B cell (primary cell): ENCODE measurements around the gene SLC2A9. TPM values are rescaled to one million over a fixed set of nuclear protein-coding genes. Genes with fewer than 3 reads are reported as not detected.

Source experiments
- ATAC-seq: fragments of 200-7000 bp; cut with Tn5 transposase; one replicate; pipeline ENCODE4 v1.10.0; 2021; ENCODE audit warnings: low read depth, mild to moderate bottlenecking, moderate number of reproducible peaks, moderate library complexity
- CTCF ChIA-PET: fragments of 350-600 bp; sonication (Branson Sonifier 250); formaldehyde crosslinking; loops from one replicate; lab custom pipeline; 2021; ENCODE audit warnings: antibody characterized with exemption, inconsistent platforms; lab: Charles Lee
- POLR2A ChIA-PET: fragments of 350-600 bp; sonication (Branson Sonifier 250); formaldehyde crosslinking; loops from one replicate; lab custom pipeline; 2021; ENCODE audit warnings: antibody characterized with exemption; lab: Charles Lee
- DNase-seq: peaks from one replicate; pipeline ENCODE4 v3.0.0; 2013
- H2AFZ ChIP-seq: 2 replicates; pipeline ENCODE4 v1.6.1; 2012; ENCODE audit warnings: mild to moderate bottlenecking, low read depth, low read length; ENCODE audit not compliant: insufficient read depth, poor library complexity, severe bottlenecking
- H3K27ac ChIP-seq, 2 donors: 1 replicate in 1 of 2; 2 replicates in 1 of 2; pipeline ENCODE4 v1.5.1; 2012 to 2013; ENCODE audit warnings: low read length in 2 of 2, mild to moderate bottlenecking in 2 of 2, moderate library complexity in 1 of 2
- H3K27me3 ChIP-seq, 4 experiments: fragments of 200-600 bp in 1 of 4; sonication (generic) in 1 of 4; replicated peaks in 1 of 4; 1 replicate in 2 of 4; 2 replicates in 2 of 4; pipeline versions ENCODE4 v1.6.1 to v1.7.0; 2013 to 2016; ENCODE audit warnings: low read length in 3 of 4, mild to moderate bottlenecking in 2 of 4, mixed read lengths in 1 of 4, moderate library complexity in 1 of 4; ENCODE audit not compliant: insufficient read depth in 4 of 4, control insufficient read depth in 3 of 4; ENCODE audit errors: control extremely low read depth in 1 of 4
- H3K36me3 ChIP-seq, 2 experiments: replicated peaks in 1 of 2; 1 replicate in 1 of 2; 2 replicates in 1 of 2; pipeline versions ENCODE4 v1.6.1 to v1.7.1; 2013; ENCODE audit warnings: low read length in 1 of 2; ENCODE audit not compliant: insufficient read depth in 2 of 2, control insufficient read depth in 1 of 2; ENCODE audit errors: control extremely low read depth in 1 of 2, extremely low read depth in 1 of 2
- H3K4me1 ChIP-seq, 2 donors: fragments of 200-600 bp in 1 of 2; sonication (generic) in 1 of 2; 1 replicate in 1 of 2; 2 replicates in 1 of 2; pipeline versions ENCODE4 v1.5.1 to v1.6.1; 2013 to 2017; ENCODE audit warnings: low read length in 2 of 2; ENCODE audit not compliant: control insufficient read depth in 2 of 2, insufficient read depth in 2 of 2
- H3K4me2 ChIP-seq: replicated peaks from 2 replicates; pipeline ENCODE3; 2012; ENCODE audit warnings: mild to moderate bottlenecking, low read depth, low read length; ENCODE audit not compliant: poor library complexity, severe bottlenecking
- H3K4me3 ChIP-seq, 5 experiments: fragments of 200-600 bp in 1 of 5; sonication (generic) in 1 of 5; 1 replicate in 3 of 5; 2 replicates in 2 of 5; pipeline versions ENCODE4 v1.5.1 to v1.7.0; 2011 to 2016; ENCODE audit warnings: low read length in 4 of 5, mild to moderate bottlenecking in 4 of 5, low read depth in 2 of 5, control low read depth in 1 of 5, moderate library complexity in 1 of 5; ENCODE audit not compliant: insufficient read depth in 1 of 5; ENCODE audit errors: control extremely low read depth in 1 of 5, extremely low read depth in 1 of 5
- H3K79me2 ChIP-seq: fragments of 200-600 bp; sonication (generic); one replicate; pipeline ENCODE4 v1.6.0; 2016; ENCODE audit warnings: low read length; ENCODE audit not compliant: control insufficient read depth, insufficient read depth
- H3K9ac ChIP-seq: fragments of 200-600 bp; sonication (generic); 2 replicates; pipeline ENCODE4 v1.6.1; 2017; ENCODE audit warnings: mild to moderate bottlenecking, low read length, moderate library complexity
- H3K9me3 ChIP-seq, 3 donors: one replicate each; pipeline versions ENCODE4 v1.6.1 to v1.7.1; 2013; ENCODE audit warnings: low read length in 2 of 3; ENCODE audit not compliant: control insufficient read depth in 2 of 3, insufficient read depth in 1 of 3; ENCODE audit errors: control extremely low read depth in 1 of 3
- H4K20me1 ChIP-seq: 2 replicates; pipeline ENCODE4 v1.6.0; 2012; ENCODE audit warnings: mild to moderate bottlenecking, low read length; ENCODE audit not compliant: insufficient read depth, control insufficient read depth, poor library complexity, severe bottlenecking
- H3K27ac Mint-ChIP-seq: one replicate; pipeline ENCODE4 v1.8.0; 2021; ENCODE audit warnings: mixed read lengths
- H3K27me3 Mint-ChIP-seq: one replicate; pipeline ENCODE4 v1.8.0; 2021; ENCODE audit warnings: mixed read lengths
- H3K4me1 Mint-ChIP-seq: one replicate; pipeline ENCODE4 v1.8.0; 2021; ENCODE audit warnings: mixed read lengths
- H3K4me3 Mint-ChIP-seq: one replicate; pipeline ENCODE4 v1.8.0; 2021; ENCODE audit warnings: mixed read lengths
- H3K9me3 Mint-ChIP-seq: one replicate; pipeline ENCODE4 v1.8.0; 2022; ENCODE audit warnings: mixed read lengths; ENCODE audit not compliant: insufficient read depth
- CTCF ChIP-seq: fragments of 200-600 bp; IDR thresholded peaks from one replicate; pipeline ENCODE4 v1.8.0; 2022; ENCODE audit warnings: antibody characterized with exemption, mild to moderate bottlenecking
- EZH2 ChIP-seq: IDR thresholded peaks from 2 replicates; pipeline ENCODE4 v1.6.1; 2012; ENCODE audit warnings: borderline replicate concordance, low read depth, mild to moderate bottlenecking, moderate library complexity, low read length; ENCODE audit not compliant: insufficient read depth, poor library complexity, severe bottlenecking
- WGBS: methylation state at CpG from one replicate; pipeline ENCODE4 v1.1.5; 2013; ENCODE audit warnings: missing lambda C conversion rate; ENCODE audit not compliant: insufficient coverage; 5-methylcytosine and 5-hydroxymethylcytosine counted together
- intact Hi-C: fragments of 100-400 bp; cut with micrococcal nuclease; formaldehyde crosslinking; loops from one replicate; pipeline ENCODE4 v1.10.0; 2022
- polyA plus RNA-seq: library from polyadenylated mRNA; depleted of rRNA; stranded (reverse); fragments of >200 nt; gene quantifications from 2 replicates; pipeline ENCODE4 v1.2.3, GENCODE V29; 2012
- total RNA-seq, 2 donors: library from RNA; stranded (reverse); fragments of 120-200 nt in 1 of 2; gene quantifications; 1 replicate in 1 of 2; 2 replicates in 1 of 2; pipeline versions ENCODE4 v1.2.3 to v1.2.4, GENCODE V29; 2013 to 2022

Gene SLC2A9
- total and polyA plus RNA-seq, 2 donors (not counting 1 experiment from before 2014, with no cell fraction given), result 0.89 to 2.1 TPM

DNA sequence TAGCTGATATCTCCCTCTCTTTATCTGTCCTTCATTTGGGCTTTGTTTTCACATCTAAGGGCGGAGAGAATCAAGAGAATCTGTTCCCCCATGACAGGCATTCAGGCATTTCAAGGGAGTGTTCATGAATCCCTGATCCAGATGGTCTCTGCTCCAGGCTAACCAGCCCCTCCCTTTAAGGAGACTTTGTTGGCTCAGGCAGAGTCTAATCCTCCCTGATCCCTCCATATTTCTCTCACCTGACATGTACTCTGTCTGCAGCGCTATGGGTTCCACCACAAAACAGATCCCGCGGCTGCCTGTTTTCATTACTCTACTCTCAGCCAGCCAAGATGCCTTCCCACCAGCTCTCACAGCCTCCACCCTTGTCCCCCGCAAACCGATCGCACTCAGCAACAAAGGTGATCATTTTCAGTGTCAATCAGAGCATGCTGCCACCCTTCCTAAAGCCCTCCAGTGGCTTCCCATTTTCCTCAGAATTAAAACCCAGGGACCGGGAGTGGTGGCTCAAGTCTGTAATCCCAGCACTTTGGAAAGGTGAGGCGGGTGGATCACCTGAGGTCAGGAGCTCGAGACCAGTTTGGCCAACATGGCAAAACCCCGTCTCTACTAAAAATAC is 30.3 kb upstream of the SLC2A9 start:
- POLR2A ChIA-PET, result no interaction called here
- CTCF ChIA-PET, result no interaction called here
- H3K27me3 Mint-ChIP-seq, result peaks cover 9% of the 10 kb centered on the region
- Histone ChIP-seq H4K20me1 (no peaks in the 10 kb centered on the region), H3K9ac (no peak overlapping the region), H3K4me1 (no peaks in the 10 kb centered on the region), H3K4me2 (no peak overlapping the region), H3K27me3 (no peaks in the 10 kb centered on the region), H3K4me3 (no peak overlapping the region), H3K36me3 (no peaks in the 10 kb centered on the region), H2AFZ (no peak overlapping the region), H3K79me2 (no peaks in the 10 kb centered on the region), H3K9me3 (no peaks in the 10 kb centered on the region), H3K27ac (no peak overlapping the region)
- no peak for ATAC-seq
- 99% methylated on average over 11 of the region's 11 CpGs for WGBS
- TF ChIP-seq EZH2 (no peak), CTCF (no peak)
- no peak for DNase-seq
- H3K27ac Mint-ChIP-seq, result no peak overlapping the region
- intact Hi-C loops, result no loop called here
- H3K9me3 Mint-ChIP-seq, result peaks cover 1% of the 10 kb centered on the region
- no peak overlapping the region for H3K4me3 Mint-ChIP-seq
- H3K4me1 Mint-ChIP-seq, result no peaks in the 10 kb centered on the region

DNA sequence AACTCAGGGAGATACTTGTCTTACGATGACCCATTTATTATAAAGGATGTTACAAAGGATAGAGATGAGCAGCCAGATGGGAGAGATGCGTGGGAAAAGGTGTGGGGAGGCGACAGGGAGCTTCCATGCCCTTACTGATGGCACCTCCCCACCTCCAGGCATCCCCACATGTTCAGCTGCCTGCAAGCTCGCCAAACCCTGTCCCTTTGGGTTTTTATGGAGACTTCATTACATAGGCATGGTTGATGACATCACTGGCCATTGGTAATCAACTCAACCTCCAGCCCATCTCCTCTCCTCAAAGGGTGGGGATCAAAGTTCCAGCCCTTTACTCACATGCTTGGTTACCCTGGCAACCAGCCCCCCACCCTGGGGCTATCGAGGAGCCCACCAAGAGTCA is 29.4 kb upstream of the SLC2A9 start:
- Histone ChIP-seq H4K20me1 (no peaks in the 10 kb centered on the region), H3K27ac (no peak overlapping the region), H3K4me3 (no peak overlapping the region), H3K9ac (no peak overlapping the region), H3K4me2 (no peak overlapping the region), H3K9me3 (no peaks in the 10 kb centered on the region), H3K4me1 (peaks cover 0 to 3% of the 10 kb centered on the region in 2 donors), H3K79me2 (no peaks in the 10 kb centered on the region), H2AFZ (no peak overlapping the region), H3K27me3 (no peaks in the 10 kb centered on the region), H3K36me3 (no peaks in the 10 kb centered on the region)
- H3K27ac Mint-ChIP-seq, result no peak overlapping the region
- ChIA-PET POLR2A (no interaction called here), CTCF (no interaction called here)
- no peak for TF ChIP-seq CTCF
- no peak for TF ChIP-seq EZH2
- H3K27me3 Mint-ChIP-seq, result peaks cover 9% of the 10 kb centered on the region
- intact Hi-C loops, result no loop called here
- H3K4me1 Mint-ChIP-seq, result peaks cover 3% of the 10 kb centered on the region
- no peak for DNase-seq
- ATAC-seq, result no peak
- H3K9me3 Mint-ChIP-seq, result peaks cover 1% of the 10 kb centered on the region
- no peak overlapping the region for H3K4me3 Mint-ChIP-seq
- WGBS, result 100% methylated on average over 1 of the region's 5 CpGs
